ENCODE results near the gene SMAD3. TPM values are rescaled to one million over a fixed set of nuclear protein-coding genes. Genes with fewer than 3 reads are reported as not detected.

Gene SMAD3
- total and polyA plus RNA-seq, 8 donors = 30.9 to 53.6 (median 50.4) TPM

- Histone ChIP-seq H3K36me3 (peaks cover 0 to 2% of the 10 kb centered on the region in 2 donors), H3K27ac (no peak overlapping the region), H3K27me3 (no peaks in the 10 kb centered on the region), H3K4me1 (peaks cover 0 to 33% of the 10 kb centered on the region in 2 donors), H3K4me3 (no peak overlapping the region), H3K9me3 (no peaks in the 10 kb centered on the region)
- TF ChIP-seq CTCF (IDR thresholded peaks at IDR 0.05) = peak in 1 of 2 donors; percentile 7
- intact Hi-C loops (cut with DNase I) = no loop called here
- ATAC-seq (peak; percentile 66), DNase-seq (peak in 1 of 4 donors; percentile 6)
Observed at GRCh38 chr15:67240235-67241131, 175.1 kb downstream of the SMAD3 start.

GRCh38 chr15:67241132-67241855 lies 175.9 kb downstream of the SMAD3 start:
- no peak for TF ChIP-seq CTCF (IDR thresholded peaks at IDR 0.05)
- intact Hi-C loops (cut with DNase I) = no loop called here
- H3K9me3 ChIP-seq = no peaks in the 10 kb centered on the region
- no peak for DNase-seq
- ATAC-seq = no peak
- H3K36me3 ChIP-seq = peaks cover 0 to 6% of the 10 kb centered on the region in 2 donors
- H3K4me1 ChIP-seq = peaks cover 0 to 33% of the 10 kb centered on the region in 2 donors
- no peak overlapping the region for H3K27ac ChIP-seq
- H3K4me3 ChIP-seq = no peak overlapping the region
- H3K27me3 ChIP-seq = no peaks in the 10 kb centered on the region

- H3K4me3 ChIP-seq = no peak overlapping the region
- peaks cover 0 to 14% of the 10 kb centered on the region in 2 donors for H3K36me3 ChIP-seq
- no peaks in the 10 kb centered on the region for H3K27me3 ChIP-seq
- H3K27ac ChIP-seq = no peak overlapping the region
- no peak for DNase-seq
- H3K4me1 ChIP-seq = peaks cover 0 to 33% of the 10 kb centered on the region in 2 donors
- no peak for TF ChIP-seq CTCF (IDR thresholded peaks at IDR 0.05)
- peaks cover 0 to 8% of the 10 kb centered on the region in 2 donors for H3K9me3 ChIP-seq
- ATAC-seq = no peak
- intact Hi-C loops (cut with DNase I) = no loop called here
Observed at GRCh38 chr15:67242708-67243111, 177.3 kb downstream of the SMAD3 start.

Other genes starting within 250 kb of the SMAD3 start
- 10 to 100 TPM; 35.5 to 42.4 TPM for gene AAGAB, start 189.1 kb downstream of the SMAD3 start, total RNA-seq
- 10 to 100 TPM; 24.9 to 33.3 (median 28.8) TPM for gene AAGAB, start 189.1 kb downstream of the SMAD3 start, polyA plus RNA-seq (ENCODE audit: insufficient read length in 6 of 6)
- gene IQCH, start 189.2 kb downstream of the SMAD3 start, total RNA-seq = 1 to 10 TPM; 1.6 to 3.2 TPM
- gene IQCH, start 189.2 kb downstream of the SMAD3 start, polyA plus RNA-seq (ENCODE audit: insufficient read length in 6 of 6) = 1 to 10 TPM; 1.4 to 3.4 (median 2.8) TPM

Measured in left lung (tissue), 10 donors.